ENCODE data around the gene VWDE. TPM values are rescaled to one million over a fixed set of nuclear protein-coding genes. Genes with fewer than 3 reads are reported as not detected.

Gene VWDE
- total RNA-seq, 1 donor = 0.09 TPM

GRCh38 chr7:12296051-12296570, 107.6 kb downstream of the VWDE start:
- no peak for DNase-seq (ENCODE audit: low read depth)
- TF ChIP-seq CTCF (IDR thresholded peaks at IDR 0.05; ENCODE audit: insufficient read depth, low read length) = no peak

GRCh38 chr7:12294701-12295100, 109.0 kb downstream of the VWDE start:
- H3K4me3 ChIP-seq (ENCODE audit: low read depth, low read length) = no peak overlapping the region
- DNase-seq (ENCODE audit: low read depth) = no peak
- TF ChIP-seq CTCF (IDR thresholded peaks at IDR 0.05; ENCODE audit: insufficient read depth, low read length) = no peak

More at GRCh38 chr7:12296051-12296570, 107.6 kb downstream of the VWDE start:
- H3K4me3 ChIP-seq (ENCODE audit: low read depth, low read length) = no peak overlapping the region

GRCh38 chr7:12291870-12292269, 111.8 kb downstream of the VWDE start:
- TF ChIP-seq CTCF (IDR thresholded peaks at IDR 0.05; ENCODE audit: insufficient read depth, low read length) = no peak
- H3K4me3 ChIP-seq (ENCODE audit: low read depth, low read length) = no peak overlapping the region
- DNase-seq (ENCODE audit: low read depth) = no peak

GRCh38 chr7:12290761-12291160, 112.9 kb downstream of the VWDE start:
- TF ChIP-seq CTCF (IDR thresholded peaks at IDR 0.05; ENCODE audit: insufficient read depth, low read length) = no peak
- DNase-seq (ENCODE audit: low read depth) = no peak
- H3K4me3 ChIP-seq (ENCODE audit: low read depth, low read length) = no peak overlapping the region

GRCh38 chr7:12289996-12290395, 113.7 kb downstream of the VWDE start:
- DNase-seq (ENCODE audit: low read depth) = no peak
- H3K4me3 ChIP-seq (ENCODE audit: low read depth, low read length) = no peak overlapping the region
- TF ChIP-seq CTCF (IDR thresholded peaks at IDR 0.05; ENCODE audit: insufficient read depth, low read length) = no peak

GRCh38 chr7:12287901-12288300, 115.8 kb downstream of the VWDE start:
- no peak for TF ChIP-seq CTCF (IDR thresholded peaks at IDR 0.05; ENCODE audit: insufficient read depth, low read length)
- no peak for DNase-seq (ENCODE audit: low read depth)
- no peak overlapping the region for H3K4me3 ChIP-seq (ENCODE audit: low read depth, low read length)

GRCh38 chr7:12281038-12281437, 122.6 kb downstream of the VWDE start:
- peak; percentile 31 for DNase-seq (ENCODE audit: low read depth)
- no peak overlapping the region for H3K4me3 ChIP-seq (ENCODE audit: low read depth, low read length)
- TF ChIP-seq CTCF (IDR thresholded peaks at IDR 0.05; ENCODE audit: insufficient read depth, low read length) = no peak
